Retinal pigment epithelial cell (primary cell): ENCODE measurements around the gene CFAP61.

Experiments
- DNase-seq: peaks from one replicate; pipeline ENCODE4 v3.0.0-alpha.2; 2010; ENCODE audit warnings: low read depth
- H3K4me3 ChIP-seq: 2 replicates; pipeline ENCODE4 v1.5.1; 2011; ENCODE audit warnings: mild to moderate bottlenecking, low read length, control low read depth, moderate library complexity
- CTCF ChIP-seq: conservative IDR thresholded peaks from 2 replicates; pipeline ENCODE4 v1.5.1; 2011; ENCODE audit warnings: low read depth, low read length, control low read depth, inconsistent platforms

CFAP61 gene

GRCh38 chr20:20365480-20366161 lies 313.3 kb downstream of the CFAP61 start:
- DNase-seq: no peak
- H3K4me3 ChIP-seq: no peak overlapping the region
- TF ChIP-seq CTCF: no peak

GRCh38 chr20:20366551-20366875 lies 314.2 kb downstream of the CFAP61 start:
- no peak for TF ChIP-seq CTCF
- DNase-seq: no peak
- no peak overlapping the region for H3K4me3 ChIP-seq

GRCh38 chr20:20366876-20367574 lies 314.7 kb downstream of the CFAP61 start:
- DNase-seq: no peak
- no peak overlapping the region for H3K4me3 ChIP-seq
- no peak for TF ChIP-seq CTCF

- no peak within 1 kb of the TSS for H3K4me3 ChIP-seq
- no peak for TF ChIP-seq CTCF
- no peak for DNase-seq
Observed at GRCh38 chr20:20367575-20368417, 315.5 kb downstream of the CFAP61 start, which contains the start of gene INSM1. TSS of gene INSM1 (plus strand) at chr20:20368104. CDS start at chr20:20368268, 164 bp downstream.

- H3K4me3 ChIP-seq: no peak overlapping the region
- no peak for TF ChIP-seq CTCF
Observed at GRCh38 chr20:20368418-20369249, 316.3 kb downstream of the CFAP61 start.

GRCh38 chr20:20369250-20370093 lies 317.1 kb downstream of the CFAP61 start:
- no peak overlapping the region for H3K4me3 ChIP-seq
- DNase-seq: no peak
- no peak for TF ChIP-seq CTCF

More at GRCh38 chr20:20368418-20369249, 316.3 kb downstream of the CFAP61 start:
- DNase-seq: no peak
